Activated naive CD4-positive, alpha-beta T cell treated with anti-CD3 and anti-CD28 coated beads, Interleukin-2, amount 10 ng/mL, durations not matched to agents 7 days and 5 days (primary cell): ENCODE results near the gene PRKAG1.

Source experiments
- CTCF ChIA-PET: fragments of 350-600 bp; sonication (Branson Sonifier 250); formaldehyde crosslinking; loops from one replicate; lab custom pipeline; 2021; ENCODE audit warnings: antibody characterized with exemption; lab: Charles Lee
- DNase-seq: peaks from one replicate; pipeline ENCODE4 v3.0.0-alpha.2; 2020
- H3K27ac Mint-ChIP-seq: one replicate; pipeline ENCODE4 v1.8.0; 2021; ENCODE audit warnings: mild to moderate bottlenecking, moderate library complexity, mixed read lengths
- H3K27me3 Mint-ChIP-seq: one replicate; pipeline ENCODE4 v1.8.0; 2021; ENCODE audit warnings: mild to moderate bottlenecking, mixed read lengths
- H3K36me3 Mint-ChIP-seq: one replicate; pipeline ENCODE4 v1.8.0; 2021; ENCODE audit warnings: mixed read lengths
- H3K4me1 Mint-ChIP-seq: one replicate; pipeline ENCODE4 v1.8.0; 2021; ENCODE audit warnings: mixed read lengths
- H3K4me3 Mint-ChIP-seq: one replicate; pipeline ENCODE4 v1.8.0; 2021; ENCODE audit warnings: mild to moderate bottlenecking, moderate library complexity, mixed read lengths
- H3K9me3 Mint-ChIP-seq: one replicate; pipeline ENCODE4 v1.8.0; 2021; ENCODE audit warnings: mixed read lengths

PRKAG1 gene

DNA sequence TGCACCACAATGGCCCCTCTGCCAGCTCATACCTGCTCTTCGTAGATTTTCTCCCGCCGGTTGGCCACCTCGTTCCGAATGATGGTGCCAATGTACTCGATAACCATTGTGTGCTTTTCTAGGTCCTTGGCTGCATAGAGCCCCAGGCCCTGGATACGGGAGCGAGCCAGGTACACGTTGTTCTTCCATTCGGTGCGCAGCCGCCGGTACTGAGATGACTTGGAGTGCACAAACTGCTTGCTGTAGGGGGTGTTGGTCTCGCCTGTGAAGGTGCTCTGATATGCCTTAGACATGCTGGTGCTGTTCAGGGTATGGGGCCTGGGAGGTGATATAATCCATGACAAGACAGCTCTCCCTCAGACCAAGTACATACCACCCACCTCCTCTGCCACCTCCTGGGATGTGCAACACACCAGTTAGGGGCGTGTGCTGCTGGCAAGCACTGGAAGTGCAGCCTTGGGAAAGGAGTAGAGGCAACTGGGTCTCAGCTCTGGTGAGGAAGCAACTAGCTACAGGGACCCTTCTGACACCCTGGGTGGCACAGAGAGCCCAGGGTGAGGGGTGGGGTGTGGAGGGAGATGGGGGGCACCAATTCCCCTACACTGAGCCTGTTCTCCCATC is 4.1 kb upstream of the PRKAG1 start:
- no peak for DNase-seq
- CTCF ChIA-PET = interaction anchor here (1.0 kb wide), 1 partner anchor 21 kb away, joined by 3 read pairs; no protein-coding TSS in a partner anchor
- H3K4me3 Mint-ChIP-seq = no peak overlapping the region
- H3K4me1 Mint-ChIP-seq = peaks cover 17% of the 10 kb centered on the region
- peaks cover 48% of the 10 kb centered on the region for H3K36me3 Mint-ChIP-seq
- no peaks in the 10 kb centered on the region for H3K9me3 Mint-ChIP-seq
- H3K27me3 Mint-ChIP-seq = no peaks in the 10 kb centered on the region
- H3K27ac Mint-ChIP-seq = no peak overlapping the region

DNA sequence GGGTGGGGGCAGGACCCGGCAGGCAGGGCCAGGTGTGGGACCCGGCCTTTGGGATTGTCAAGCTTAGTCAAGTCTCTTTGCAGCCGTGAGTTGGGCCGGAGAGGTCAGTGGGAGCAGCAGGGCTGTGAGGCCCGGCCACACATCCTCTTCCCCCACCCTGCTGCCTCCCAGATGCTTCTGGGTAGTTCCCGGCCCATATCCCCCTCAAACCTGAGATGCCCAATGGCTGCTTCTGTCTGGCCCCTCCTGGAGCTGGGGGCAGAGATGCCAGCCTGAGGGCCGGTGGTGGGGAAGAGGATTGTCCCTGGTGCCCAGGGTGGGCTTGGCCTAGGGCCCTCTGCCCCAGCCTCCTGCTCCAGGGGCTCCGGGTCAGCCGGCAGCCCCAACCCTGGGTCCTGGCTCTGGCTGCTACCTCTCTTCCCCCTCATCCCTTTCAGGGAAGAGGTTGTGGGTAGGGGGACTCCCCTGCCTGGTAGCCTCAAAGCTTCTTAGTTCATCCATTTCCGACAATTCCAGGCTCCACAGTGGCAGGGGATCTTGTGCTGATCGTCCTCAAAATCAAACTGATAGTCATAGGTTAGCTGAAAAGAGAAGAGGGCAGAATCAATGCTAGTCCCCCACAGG is 2.8 kb upstream of the PRKAG1 start:
- H3K36me3 Mint-ChIP-seq = peaks cover 54% of the 10 kb centered on the region
- CTCF ChIA-PET = interaction anchor here (1.7 to 1.9 kb wide), 2 partner anchors 13 to 25 kb away, joined by 4 to 24 read pairs; no protein-coding TSS in a partner anchor
- peaks cover 29% of the 10 kb centered on the region for H3K4me1 Mint-ChIP-seq
- no peak for DNase-seq
- H3K4me3 Mint-ChIP-seq = no peak overlapping the region
- H3K9me3 Mint-ChIP-seq = no peaks in the 10 kb centered on the region
- peak overlapping the region; percentile 7 for H3K27ac Mint-ChIP-seq
- H3K27me3 Mint-ChIP-seq = no peaks in the 10 kb centered on the region

DNA sequence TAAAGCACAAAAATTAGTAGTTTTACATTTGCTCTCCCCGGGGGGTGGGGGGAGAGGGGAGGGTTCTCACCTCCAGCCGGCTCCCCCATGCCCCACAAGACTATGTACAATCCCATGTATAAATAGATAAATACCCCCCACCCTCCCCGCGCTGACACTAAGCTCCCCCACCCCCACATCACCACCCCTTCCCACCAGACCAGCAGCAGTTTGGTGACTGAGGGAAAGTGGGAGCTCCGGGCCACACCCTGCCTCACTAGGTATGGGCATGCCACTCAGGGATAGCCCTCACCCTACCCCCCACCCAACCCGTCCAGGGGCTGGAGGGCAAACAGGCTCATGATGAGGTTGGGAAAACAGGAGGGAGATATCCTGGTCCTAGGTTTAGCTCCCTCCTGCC is 1.9 kb upstream of the PRKAG1 start:
- DNase-seq = no peak
- CTCF ChIA-PET = interaction anchor here (0.7 to 1.9 kb wide), 9 partner anchors 10 to 36 kb away, joined by 3 to 24 read pairs (median 7); partner anchors contain the start of gene DDN
- Mint-ChIP-seq H3K36me3 (peaks cover 50% of the 10 kb centered on the region), H3K27me3 (no peaks in the 10 kb centered on the region), H3K4me3 (no peak overlapping the region), H3K9me3 (no peaks in the 10 kb centered on the region), H3K4me1 (peaks cover 37% of the 10 kb centered on the region), H3K27ac (peak overlapping the region; percentile 55)

GRCh38 chr12:49019443-49020324 is 1.1 kb upstream of the PRKAG1 start:
- CTCF ChIA-PET = interaction anchor here (0.6 to 1.9 kb wide), 12 partner anchors 11 to 318 kb away, joined by 3 to 24 read pairs (median 6); partner anchors contain the start of gene DDN
- Mint-ChIP-seq H3K36me3 (peaks cover 50% of the 10 kb centered on the region), H3K4me3 (peak overlapping the region; percentile 95), H3K27me3 (no peaks in the 10 kb centered on the region), H3K27ac (peak overlapping the region; percentile 99), H3K4me1 (peaks cover 41% of the 10 kb centered on the region), H3K9me3 (no peaks in the 10 kb centered on the region)
- peak; percentile 69 for DNase-seq

DNA sequence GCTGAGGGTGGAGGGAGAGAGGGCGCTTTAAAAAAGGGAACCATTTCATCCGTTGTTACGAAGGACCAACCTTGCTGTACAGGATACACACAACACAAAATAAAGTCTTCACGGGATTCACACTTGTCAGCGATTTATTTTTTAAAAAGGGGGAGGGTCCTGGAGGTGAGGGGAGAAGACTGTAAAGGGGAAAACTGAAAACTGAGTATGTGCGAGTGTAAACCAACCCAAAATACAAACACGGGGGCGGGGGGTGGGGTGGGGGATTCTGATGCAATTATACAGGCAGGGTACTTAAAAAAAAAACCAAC is 499 bp upstream of the PRKAG1 start:
- Mint-ChIP-seq H3K27me3 (no peaks in the 10 kb centered on the region), H3K36me3 (peaks cover 49% of the 10 kb centered on the region), H3K27ac (peak overlapping the region; percentile 99), H3K4me3 (peak overlapping the region; percentile 95), H3K9me3 (no peaks in the 10 kb centered on the region), H3K4me1 (peaks cover 41% of the 10 kb centered on the region)
- no peak for DNase-seq
- CTCF ChIA-PET = interaction anchor here (1.2 to 1.9 kb wide), 5 partner anchors 11 to 31 kb away, joined by 5 to 24 read pairs (median 7); partner anchors contain the start of gene DDN

DNA sequence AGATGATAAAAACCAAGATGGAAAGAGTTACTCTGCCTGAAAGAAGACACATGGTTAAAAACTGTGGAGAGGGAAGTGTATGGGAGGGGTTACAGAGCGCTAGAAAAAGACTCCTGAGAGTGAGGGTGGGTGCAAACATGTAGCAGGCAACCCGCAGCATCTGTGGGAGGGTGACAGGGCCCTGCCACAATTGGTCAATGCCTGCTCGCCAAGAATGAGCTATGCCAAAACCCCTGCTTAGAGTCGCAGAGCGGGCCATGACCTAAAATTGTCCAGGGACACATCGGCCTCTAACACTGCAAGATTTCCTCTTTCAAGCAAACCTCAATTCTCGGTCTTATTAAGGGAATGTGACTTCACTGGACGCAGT is 700 bp downstream of the PRKAG1 start:
- Mint-ChIP-seq H3K4me1 (peaks cover 41% of the 10 kb centered on the region), H3K27me3 (no peaks in the 10 kb centered on the region), H3K4me3 (peak overlapping the region; percentile 95), H3K36me3 (peaks cover 43% of the 10 kb centered on the region), H3K27ac (peak overlapping the region; percentile 99), H3K9me3 (no peaks in the 10 kb centered on the region)
- DNase-seq = peak; percentile 54
- CTCF ChIA-PET = interaction anchor here (0.8 to 6.9 kb wide), 9 partner anchors 13 to 66 kb away, joined by 3 to 58 read pairs (median 4); partner anchors contain the start of gene DDN

DNA sequence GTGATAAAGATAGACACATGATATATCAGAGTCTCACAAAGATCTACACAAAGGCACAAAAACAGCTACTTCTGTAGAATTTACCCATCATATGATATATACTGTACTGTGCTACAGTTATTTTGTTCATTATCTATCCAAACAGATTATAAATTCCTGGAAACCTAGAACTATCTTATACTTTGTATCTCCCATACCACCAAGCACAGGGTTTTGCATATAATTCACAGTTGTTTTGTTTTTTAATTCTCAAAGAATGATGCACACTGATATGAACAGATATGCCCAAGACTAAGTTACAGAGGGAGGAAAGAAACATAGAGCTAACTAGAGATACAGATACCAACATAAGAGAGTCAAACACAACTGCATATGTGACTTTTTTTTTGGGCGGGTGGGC is 3.4 kb downstream of the PRKAG1 start:
- no peak overlapping the region for H3K4me3 Mint-ChIP-seq
- H3K27ac Mint-ChIP-seq = peak overlapping the region; percentile 64
- peaks cover 44% of the 10 kb centered on the region for H3K36me3 Mint-ChIP-seq
- no peak for DNase-seq
- CTCF ChIA-PET = interaction anchor here (0.9 to 6.9 kb wide), 2 partner anchors 18 to 28 kb away, joined by 3 to 58 read pairs; partner anchors contain the start of gene DDN
- no peaks in the 10 kb centered on the region for H3K9me3 Mint-ChIP-seq
- H3K27me3 Mint-ChIP-seq = no peaks in the 10 kb centered on the region
- H3K4me1 Mint-ChIP-seq = peaks cover 41% of the 10 kb centered on the region

DNA sequence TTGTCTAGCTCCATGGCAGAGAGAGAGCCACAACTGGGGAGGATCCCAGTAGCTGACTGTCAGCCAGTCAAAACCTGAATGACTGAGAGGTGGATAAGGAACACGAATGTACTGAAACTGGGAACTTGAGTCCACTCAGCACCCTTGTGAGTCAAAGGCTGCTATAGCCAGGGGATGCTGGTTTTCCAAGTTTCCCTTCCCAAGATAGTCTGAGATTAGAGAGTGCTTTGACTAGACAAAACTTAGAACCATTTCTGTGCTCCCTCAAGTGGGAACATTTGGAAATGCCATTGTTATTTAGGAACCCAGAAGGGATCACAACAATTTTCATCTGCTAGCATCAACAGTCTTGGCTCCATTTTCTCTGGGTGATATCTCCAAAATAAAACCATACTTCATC is 4.0 kb downstream of the PRKAG1 start:
- H3K4me3 Mint-ChIP-seq = no peak overlapping the region
- CTCF ChIA-PET = interaction anchor here (0.8 to 6.9 kb wide), 3 partner anchors 17 to 73 kb away, joined by 3 to 58 read pairs (median 3); partner anchors contain the start of gene DDN
- no peak for DNase-seq
- H3K9me3 Mint-ChIP-seq = no peaks in the 10 kb centered on the region
- H3K4me1 Mint-ChIP-seq = peaks cover 36% of the 10 kb centered on the region
- H3K36me3 Mint-ChIP-seq = peaks cover 44% of the 10 kb centered on the region
- no peaks in the 10 kb centered on the region for H3K27me3 Mint-ChIP-seq
- H3K27ac Mint-ChIP-seq = no peak overlapping the region

- Mint-ChIP-seq H3K4me3 (no peak overlapping the region), H3K4me1 (peaks cover 29% of the 10 kb centered on the region), H3K27ac (no peak overlapping the region), H3K9me3 (no peaks in the 10 kb centered on the region), H3K36me3 (peaks cover 40% of the 10 kb centered on the region), H3K27me3 (no peaks in the 10 kb centered on the region)
- DNase-seq = no peak
- CTCF ChIA-PET = interaction anchor here (0.6 to 6.9 kb wide), 2 partner anchors 16 to 222 kb away, joined by 3 to 58 read pairs; partner anchors contain the start of gene DDN
Observed at GRCh38 chr12:49013428-49013827, 5.1 kb downstream of the PRKAG1 start.

- no peak overlapping the region for H3K27ac Mint-ChIP-seq
- no peaks in the 10 kb centered on the region for H3K9me3 Mint-ChIP-seq
Observed at GRCh38 chr12:49012739-49013138, 5.8 kb downstream of the PRKAG1 start.

GRCh38 chr12:49010092-49010668 is 8.4 kb downstream of the PRKAG1 start:
- peaks cover 26% of the 10 kb centered on the region for H3K36me3 Mint-ChIP-seq
- CTCF ChIA-PET = interaction anchor here (0.9 to 2.2 kb wide), 3 partner anchors 12 to 22 kb away, joined by 3 to 8 read pairs (median 3); no protein-coding TSS in a partner anchor
- H3K4me3 Mint-ChIP-seq = no peak overlapping the region

More at GRCh38 chr12:49012739-49013138, 5.8 kb downstream of the PRKAG1 start:
- Mint-ChIP-seq H3K36me3 (peaks cover 36% of the 10 kb centered on the region), H3K27me3 (no peaks in the 10 kb centered on the region), H3K4me3 (no peak overlapping the region), H3K4me1 (peaks cover 25% of the 10 kb centered on the region)
- CTCF ChIA-PET = interaction anchor here (0.6 to 6.9 kb wide), 2 partner anchors 15 to 222 kb away, joined by 3 to 58 read pairs; partner anchors contain the start of gene DDN
- DNase-seq = no peak

GRCh38 chr12:49008943-49009342 is 9.6 kb downstream of the PRKAG1 start:
- CTCF ChIA-PET = interaction anchor here (0.7 to 2.2 kb wide), 2 partner anchors 12 to 21 kb away, joined by 3 to 8 read pairs; no protein-coding TSS in a partner anchor
- no peak for DNase-seq
- Mint-ChIP-seq H3K27ac (no peak overlapping the region), H3K36me3 (peaks cover 34% of the 10 kb centered on the region), H3K4me3 (no peak overlapping the region), H3K27me3 (no peaks in the 10 kb centered on the region), H3K4me1 (no peaks in the 10 kb centered on the region), H3K9me3 (no peaks in the 10 kb centered on the region)

More at GRCh38 chr12:49010092-49010668, 8.4 kb downstream of the PRKAG1 start:
- Mint-ChIP-seq H3K9me3 (no peaks in the 10 kb centered on the region), H3K27me3 (no peaks in the 10 kb centered on the region), H3K4me1 (peaks cover 2% of the 10 kb centered on the region), H3K27ac (no peak overlapping the region)
- no peak for DNase-seq

GRCh38 chr12:49000346-49000745 is 18.2 kb downstream of the PRKAG1 start:
- no peak for DNase-seq
- Mint-ChIP-seq H3K27me3 (peaks cover 55% of the 10 kb centered on the region), H3K27ac (no peak overlapping the region), H3K9me3 (no peaks in the 10 kb centered on the region), H3K4me1 (peaks cover 30% of the 10 kb centered on the region), H3K36me3 (peaks cover 35% of the 10 kb centered on the region), H3K4me3 (no peak overlapping the region)
- CTCF ChIA-PET = interaction anchor here (0.9 to 12.7 kb wide), 7 partner anchors 10 to 98 kb away, joined by 3 to 121 read pairs (median 9); partner anchors contain the start of genes PRKAG1 and WNT1
